Neutrophil (primary cell): ENCODE results near the gene IBA57.

ENCODE experiments used
- H3K27ac ChIP-seq: fragments of 200-600 bp; sonication (generic); 2 replicates; pipeline ENCODE4 v1.5.1; 2016; ENCODE audit warnings: mild to moderate bottlenecking, moderate library complexity
- H3K27me3 ChIP-seq: fragments of 200-600 bp; sonication (generic); 2 replicates; pipeline ENCODE4 v1.6.0; 2016; ENCODE audit warnings: mild to moderate bottlenecking
- H3K36me3 ChIP-seq: fragments of 200-600 bp; sonication (generic); 2 replicates; pipeline ENCODE4 v1.5.1; 2017
- H3K4me1 ChIP-seq, 2 experiments: fragments of 200-600 bp in 1 of 2; sonication (generic) in 1 of 2; 1 replicate in 1 of 2; 2 replicates in 1 of 2; pipeline versions ENCODE4 v1.5.1 to v1.6.1; 2013 to 2016; ENCODE audit warnings: low read depth in 1 of 2, low read length in 1 of 2, mild to moderate bottlenecking in 1 of 2, moderate library complexity in 1 of 2; ENCODE audit not compliant: control insufficient read depth in 1 of 2, insufficient read depth in 1 of 2
- H3K4me3 ChIP-seq, 2 experiments: fragments of 200-600 bp in 1 of 2; sonication (generic) in 1 of 2; 1 replicate in 1 of 2; 2 replicates in 1 of 2; pipeline ENCODE4 v1.5.1; 2013 to 2016; ENCODE audit warnings: low read depth in 1 of 2, low read length in 1 of 2, mild to moderate bottlenecking in 1 of 2, moderate library complexity in 1 of 2
- H3K9me3 ChIP-seq: fragments of 200-600 bp; sonication (generic); 2 replicates; pipeline ENCODE4 v1.5.1; 2016
- CTCF ChIP-seq: fragments of 200-600 bp; sonication (generic); IDR thresholded peaks from 2 replicates; pipeline ENCODE4 v1.5.1; 2016; ENCODE audit warnings: antibody characterized with exemption

IBA57 gene

GRCh38 chr1:228152918-228153258 is 12.7 kb upstream of the IBA57 start:
- Histone ChIP-seq H3K27ac (no peak overlapping the region), H3K9me3 (no peaks in the 10 kb centered on the region), H3K36me3 (peaks cover 23% of the 10 kb centered on the region), H3K4me1 (no peaks in the 10 kb centered on the region), H3K27me3 (peaks cover 15% of the 10 kb centered on the region), H3K4me3 (no peak overlapping the region)
- TF ChIP-seq CTCF: no peak

GRCh38 chr1:228154021-228154669 is 11.5 kb upstream of the IBA57 start:
- no peak overlapping the region for H3K27ac ChIP-seq
- no peak for TF ChIP-seq CTCF
- H3K4me1 ChIP-seq: no peaks in the 10 kb centered on the region
- no peak overlapping the region for H3K4me3 ChIP-seq
- peaks cover 11% of the 10 kb centered on the region for H3K36me3 ChIP-seq
- H3K27me3 ChIP-seq: peaks cover 15% of the 10 kb centered on the region
- H3K9me3 ChIP-seq: no peaks in the 10 kb centered on the region

GRCh38 chr1:228154670-228155571 is 10.7 kb upstream of the IBA57 start:
- Histone ChIP-seq H3K27ac (no peak overlapping the region), H3K4me1 (no peaks in the 10 kb centered on the region), H3K4me3 (no peak overlapping the region), H3K36me3 (peaks cover 3% of the 10 kb centered on the region), H3K27me3 (peaks cover 15% of the 10 kb centered on the region), H3K9me3 (no peaks in the 10 kb centered on the region)
- TF ChIP-seq CTCF: no peak

GRCh38 chr1:228155596-228156514 is 9.7 kb upstream of the IBA57 start:
- no peak for TF ChIP-seq CTCF
- Histone ChIP-seq H3K9me3 (no peaks in the 10 kb centered on the region), H3K27me3 (peaks cover 20% of the 10 kb centered on the region), H3K4me3 (no peak overlapping the region), H3K4me1 (no peaks in the 10 kb centered on the region), H3K27ac (no peak overlapping the region), H3K36me3 (no peaks in the 10 kb centered on the region)

GRCh38 chr1:228156515-228156881 is 9.1 kb upstream of the IBA57 start:
- Histone ChIP-seq H3K4me1 (no peaks in the 10 kb centered on the region), H3K27ac (no peak overlapping the region), H3K4me3 (no peak overlapping the region), H3K27me3 (peaks cover 26% of the 10 kb centered on the region), H3K9me3 (no peaks in the 10 kb centered on the region), H3K36me3 (no peaks in the 10 kb centered on the region)
- no peak for TF ChIP-seq CTCF
